Endothelial cell of umbilical vein (primary cell): ENCODE results near the gene TBC1D10B. TPM values are rescaled to one million over a fixed set of nuclear protein-coding genes. Genes with fewer than 3 reads are reported as not detected.

Experiments used
- BruUV-seq: library from RNA; stranded (reverse); fragments of 400-500 nt; replicated peaks from 2 replicates; lab custom pipeline; 2021; lab: Mats Ljungman, UMichigan
- CTCF ChIA-PET: fragments of 300-600, 350-600 bp; sonication (Branson Sonifier 250); formaldehyde crosslinking; loops from one replicate; lab custom pipeline; 2021; ENCODE audit warnings: antibody characterized with exemption, inconsistent platforms; lab: Charles Lee
- POLR2A ChIA-PET: fragments of 300-600, 350-600 bp; sonication (Branson Sonifier 250); formaldehyde crosslinking; loops from one replicate; lab custom pipeline; 2021; ENCODE audit warnings: antibody characterized with exemption, inconsistent platforms; lab: Charles Lee
- DNase-seq: peaks from one replicate; pipeline ENCODE4 v3.0.0-alpha.2; 2011; ENCODE audit warnings: low read depth, low spot score
- FAIRE-seq: peaks from 2 replicates; lab custom pipeline; 2011; peaks lifted over from hg19 to GRCh38; lab: Jason Lieb, UNC
- H2AFZ ChIP-seq: 2 replicates; pipeline ENCODE4 v1.6.0; 2012; ENCODE audit warnings: low read depth, low read length, control low read depth, inconsistent platforms
- H3K27ac ChIP-seq: 2 replicates; pipeline ENCODE4 v1.5.1; 2011; ENCODE audit warnings: low read depth, mild to moderate bottlenecking, control low read depth, low read length, moderate library complexity; ENCODE audit not compliant: insufficient read depth
- H3K27me3 ChIP-seq, 2 experiments: 2 replicates each; pipeline versions ENCODE4 v1.6.0 to v1.6.1; 2011; ENCODE audit warnings: low read length in 2 of 2, mixed read lengths in 1 of 2; ENCODE audit not compliant: control insufficient read depth in 2 of 2, insufficient read depth in 2 of 2
- H3K36me3 ChIP-seq, 2 experiments: 2 replicates in 1 of 2; 3 replicates in 1 of 2; pipeline ENCODE4 v1.5.1; 2011; ENCODE audit warnings: low read length in 2 of 2, mild to moderate bottlenecking in 1 of 2, moderate library complexity in 1 of 2; ENCODE audit not compliant: control insufficient read depth in 2 of 2, insufficient read depth in 2 of 2; ENCODE audit errors: extremely low read depth in 1 of 2
- H3K4me1 ChIP-seq: 3 replicates; pipeline ENCODE4 v1.5.1; 2011; ENCODE audit warnings: mild to moderate bottlenecking, low read length; ENCODE audit not compliant: control insufficient read depth, insufficient read depth; ENCODE audit errors: extremely low read depth
- H3K4me2 ChIP-seq: 2 replicates; pipeline ENCODE4 v1.6.1; 2011; ENCODE audit warnings: low read length, control low read depth, mixed read lengths; ENCODE audit not compliant: insufficient read depth
- H3K4me3 ChIP-seq, 3 experiments: fragments of 200-600 bp in 1 of 3; sonication (generic), shearing (Covaris generic) in 1 of 3; replicated peaks in 1 of 3; 2 replicates each; pipeline ENCODE4 v1.5.1; 2011 to 2016; ENCODE audit warnings: control low read depth in 3 of 3, low read length in 3 of 3, mild to moderate bottlenecking in 2 of 3, inconsistent platforms in 1 of 3, low read depth in 1 of 3, moderate library complexity in 1 of 3; ENCODE audit not compliant: insufficient read depth in 1 of 3
- H3K79me2 ChIP-seq: 2 replicates; pipeline ENCODE4 v1.6.0; 2012; ENCODE audit warnings: low read length, inconsistent platforms; ENCODE audit not compliant: control insufficient read depth, insufficient read depth
- H3K9ac ChIP-seq: replicated peaks from 2 replicates; pipeline ENCODE3; 2011; ENCODE audit warnings: low read length, control low read depth; ENCODE audit not compliant: insufficient read depth; ENCODE audit errors: extremely low read depth
- H3K9me1 ChIP-seq: replicated peaks from 3 replicates; pipeline ENCODE4 v1.6.0; 2011; ENCODE audit warnings: mild to moderate bottlenecking, low read length; ENCODE audit not compliant: control insufficient read depth, insufficient read depth; ENCODE audit errors: extremely low read depth
- H3K9me3 ChIP-seq: replicated peaks from 2 replicates; pipeline ENCODE4 v1.5.1; 2012; ENCODE audit warnings: low read length, inconsistent platforms; ENCODE audit not compliant: control insufficient read depth, insufficient read depth
- H4K20me1 ChIP-seq: replicated peaks from 2 replicates; pipeline ENCODE3; 2011; ENCODE audit warnings: mild to moderate bottlenecking, low read length; ENCODE audit not compliant: control insufficient read depth, insufficient read depth; ENCODE audit errors: extremely low read depth
- CTCF ChIP-seq, 2 donors: IDR thresholded peaks; 1 replicate in 1 of 2; 2 replicates in 1 of 2; pipeline ENCODE4 v1.5.1; 2011; ENCODE audit warnings: low read length in 2 of 2, mild to moderate bottlenecking in 2 of 2, moderate library complexity in 2 of 2, control low read depth in 1 of 2, inconsistent platforms in 1 of 2, low read depth in 1 of 2; ENCODE audit not compliant: insufficient read depth in 1 of 2; ENCODE audit errors: extremely low read depth in 1 of 2
- EZH2 ChIP-seq: IDR thresholded peaks from 2 replicates; pipeline ENCODE4 v1.6.1; 2012; ENCODE audit warnings: borderline replicate concordance, low read depth, mild to moderate bottlenecking, moderate library complexity, low read length, inconsistent platforms; ENCODE audit not compliant: severe bottlenecking
- FOS ChIP-seq: IDR thresholded peaks from 2 replicates; pipeline ENCODE4 v1.6.1; 2011; ENCODE audit warnings: mild to moderate bottlenecking, low read length, moderate library complexity, borderline replicate concordance; ENCODE audit not compliant: insufficient read depth
- GATA2 ChIP-seq: IDR thresholded peaks from 2 replicates; pipeline ENCODE4 v1.7.0; 2011; ENCODE audit warnings: low read depth, mild to moderate bottlenecking, moderate library complexity, mixed read lengths, low read length; ENCODE audit not compliant: insufficient read length, insufficient read depth
- JUN ChIP-seq: IDR thresholded peaks from 2 replicates; pipeline ENCODE4 v1.6.1; 2011; ENCODE audit warnings: borderline replicate concordance, low read depth; ENCODE audit not compliant: insufficient read length, insufficient read depth
- MYC ChIP-seq: IDR thresholded peaks from one replicate; pipeline ENCODE4 v1.6.1; 2011; ENCODE audit warnings: mild to moderate bottlenecking, low read depth, low read length
- POLR2A ChIP-seq: IDR thresholded peaks from 2 replicates; pipeline ENCODE4 v1.6.1; 2012; ENCODE audit warnings: low read depth, mild to moderate bottlenecking, control low read depth, low read length
- POLR2AphosphoS5 ChIP-seq: IDR thresholded peaks from 2 replicates; pipeline ENCODE4 v1.6.1; 2012; ENCODE audit warnings: low read depth, mild to moderate bottlenecking, control low read depth, low read length, moderate library complexity; ENCODE audit not compliant: insufficient read depth
- dilution Hi-C: fragments of 300-500 bp; cut with MboI; formaldehyde crosslinking; loops from one replicate; pipeline ENCODE4 v1.15.0; 2019; ENCODE audit warnings: low sequenced_read_pairs; ENCODE audit not compliant: extremely low pct_ligation_motif_present
- intact Hi-C: fragments of 100-400 bp; cut with micrococcal nuclease; formaldehyde crosslinking; loops from one replicate; pipeline ENCODE4 v1.10.0; 2022
- polyA plus RNA-seq, 4 experiments: library from polyadenylated mRNA; depleted of rRNA in 3 of 4; stranded (reverse) in 3 of 4; unstranded in 1 of 4; fragments of >200 nt; gene quantifications; 2 replicates each; pipeline versions ENCODE4 v1.2.1 to v1.2.3, GENCODE V29; 2011 to 2012; ENCODE audit warnings: missing spikeins in 1 of 4
- total RNA-seq: library from RNA; stranded (reverse); gene quantifications from 2 replicates; pipeline ENCODE4 v1.2.3, GENCODE V29; 2021
- TF ChIP-seq, protein P1 (sequence below): IDR thresholded peaks from 2 replicates; pipeline ENCODE4 v1.6.1; 2011; ENCODE audit not compliant: insufficient read depth, insufficient read length

The TBC1D10B gene
- total and polyA plus RNA-seq, 2 donors (not counting 3 experiments of a cell fraction or from before 2014, with no cell fraction given), result 37.0 to 63.0 TPM

DNA sequence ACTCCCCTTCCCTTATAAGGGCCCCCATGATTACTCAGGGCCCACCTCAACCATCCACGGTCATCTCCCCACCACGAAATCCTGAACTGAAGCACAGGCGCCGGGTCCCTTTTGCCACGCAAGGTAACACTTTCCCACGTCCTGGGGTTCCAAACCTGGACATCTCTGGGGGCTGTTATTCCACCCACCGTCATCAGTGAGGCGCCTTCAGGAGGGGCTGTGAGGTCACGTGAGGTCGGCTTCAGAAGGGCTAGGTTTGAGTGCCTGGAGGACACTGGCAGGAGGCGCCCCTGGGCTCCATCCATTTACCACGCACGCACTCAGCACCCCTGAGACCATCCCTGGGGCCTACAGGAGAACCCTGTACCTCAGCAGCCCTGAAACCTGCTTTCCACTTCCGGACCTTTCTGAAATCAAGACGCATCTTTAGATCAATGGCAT is 19.3 kb downstream of the TBC1D10B start:
- POLR2A ChIA-PET, result interaction anchor here (0.7 kb wide), 1 partner anchor 57 kb away, joined by 3 read pairs; the partner anchor contains the start of gene ZNF771
- H4K20me1 ChIP-seq, result no peaks in the 10 kb centered on the region
- no peak for TF ChIP-seq MYC
- TF ChIP-seq FOS, result no peak
- no peak for TF ChIP-seq JUN
- TF ChIP-seq POLR2A, result no peak
- no peak for TF ChIP-seq EZH2
- TF ChIP-seq CTCF (IDR thresholded peaks at IDR 0.05; ENCODE audit: extremely low read depth in 1 of 2, insufficient read depth in 1 of 2, low read depth in 1 of 2, low read length in 2 of 2), result no peak
- TF ChIP-seq, protein P1, sequence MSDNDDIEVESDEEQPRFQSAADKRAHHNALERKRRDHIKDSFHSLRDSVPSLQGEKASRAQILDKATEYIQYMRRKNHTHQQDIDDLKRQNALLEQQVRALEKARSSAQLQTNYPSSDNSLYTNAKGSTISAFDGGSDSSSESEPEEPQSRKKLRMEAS, result no peak
- no peak for TF ChIP-seq POLR2AphosphoS5
- no peak for TF ChIP-seq GATA2
- H3K79me2 ChIP-seq, result peaks cover 19% of the 10 kb centered on the region
- H2AFZ ChIP-seq, result no peak overlapping the region
- peaks cover 32% of the 10 kb centered on the region for H3K4me1 ChIP-seq
- intact Hi-C loops (no loop called here), dilution Hi-C loops (no loop called here)
- no peak overlapping the region for H3K4me3 ChIP-seq
- no peaks in the 10 kb centered on the region for H3K27me3 ChIP-seq
- CTCF ChIA-PET, result no interaction called here
- no peak overlapping the region for H3K27ac ChIP-seq
- no peaks in the 10 kb centered on the region for H3K9me1 ChIP-seq
- H3K9me3 ChIP-seq, result no peaks in the 10 kb centered on the region
- DNase-seq (no peak), FAIRE-seq (no peak)
- no peak overlapping the region for H3K4me2 ChIP-seq
- no peak overlapping the region for H3K9ac ChIP-seq
- H3K36me3 ChIP-seq, result peaks cover 6 to 11% of the 10 kb centered on the region in 2 experiments
- no TSS peak for BruUV-seq
